Kasumi-1 (cell line): ENCODE measurements around the gene CARF.

Experiments
- DNase-seq, 2 experiments: peaks; one replicate each; lab custom pipeline; 2025; lab: John Stamatoyannopoulos, UW

The CARF gene

GRCh38 chr2:203021991-203022390 is 109.9 kb downstream of the CARF start:
- DNase-seq = no peak

- DNase-seq = no peak
Observed at GRCh38 chr2:203022751-203023150, 110.7 kb downstream of the CARF start.

DNA sequence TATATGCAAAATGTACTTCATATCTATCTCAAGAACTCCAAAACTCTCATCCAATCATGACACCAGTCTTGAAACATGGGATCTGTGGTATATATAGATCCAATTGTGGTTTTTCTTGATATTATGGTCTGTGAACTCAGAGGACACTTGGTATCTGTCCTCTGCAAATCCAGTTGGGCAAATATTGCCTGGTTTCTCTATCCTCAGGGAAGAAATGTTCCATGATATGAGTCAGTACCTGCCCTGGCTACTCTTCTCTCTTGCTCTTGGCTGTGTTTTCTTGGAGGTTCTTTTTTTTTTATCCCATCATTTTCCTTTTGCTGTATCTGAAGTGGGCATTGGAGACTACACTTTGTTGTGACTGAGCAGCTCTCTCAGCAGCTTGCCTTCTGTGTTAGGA is 113.5 kb downstream of the CARF start:
- DNase-seq = no peak

- no peak for DNase-seq
Observed at GRCh38 chr2:203030545-203030944, 118.5 kb downstream of the CARF start.

GRCh38 chr2:203030991-203031390 is 118.9 kb downstream of the CARF start:
- DNase-seq = no peak

DNA sequence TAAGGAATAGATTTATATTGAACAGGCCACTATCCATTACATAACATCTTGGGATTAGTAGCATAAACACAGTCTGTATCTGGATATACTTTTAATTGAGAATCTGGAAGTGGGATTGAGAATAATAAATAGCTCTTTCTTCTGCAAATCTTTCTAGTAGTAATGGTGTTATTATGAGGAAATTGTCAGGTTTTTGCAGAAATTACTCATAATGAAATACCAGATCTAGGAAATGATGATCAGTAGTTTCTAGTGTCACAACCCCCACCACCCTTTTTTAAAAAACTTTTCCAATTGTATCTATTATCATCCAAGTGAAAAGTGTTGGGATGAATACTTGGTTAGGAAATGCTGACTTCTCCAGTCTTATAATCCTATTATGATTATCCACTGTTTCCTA is 121.3 kb downstream of the CARF start:
- DNase-seq = no peak

GRCh38 chr2:203035879-203036470 is 123.9 kb downstream of the CARF start:
- DNase-seq = no peak
